ENCODE results near the gene AHDC1.

The AHDC1 gene

DNA sequence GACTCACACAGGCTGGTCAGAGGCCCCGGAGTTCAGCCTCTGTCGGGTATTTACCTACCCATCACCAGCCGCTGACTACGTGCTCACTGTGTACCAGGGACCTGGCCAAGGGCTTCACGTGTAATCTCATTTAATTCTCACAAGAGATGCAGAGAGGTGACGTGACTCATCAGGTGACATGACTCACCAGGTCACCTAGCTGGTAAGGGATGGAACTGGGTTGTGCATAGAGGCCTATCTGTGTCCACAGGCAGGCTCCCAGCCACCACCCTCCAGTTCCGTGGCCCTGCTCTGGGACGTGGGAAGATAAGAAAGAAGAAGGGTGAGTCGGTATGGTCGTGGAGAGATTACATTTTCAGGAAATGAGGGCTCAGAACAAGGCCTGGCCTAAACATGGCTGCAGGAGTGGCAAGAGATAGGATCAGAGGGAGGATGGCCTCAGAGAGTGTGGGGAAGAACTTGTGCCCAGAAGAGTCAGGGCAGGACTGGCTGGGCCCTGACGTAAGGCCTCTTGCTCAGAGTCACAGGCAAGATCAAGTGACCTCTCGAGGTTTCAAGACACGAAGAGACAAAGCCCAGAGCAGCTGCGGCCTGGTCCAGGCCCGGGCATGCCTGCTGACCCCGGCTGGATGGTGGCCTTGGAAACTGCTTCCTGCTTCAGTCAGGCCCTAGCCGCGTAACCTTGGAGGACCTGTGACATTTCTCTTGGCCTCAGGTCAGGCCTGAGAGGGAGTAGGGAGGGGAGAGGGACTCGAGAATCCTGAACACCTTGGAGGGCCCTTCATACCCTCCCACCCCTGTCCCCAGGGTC is 61.3 kb downstream of the AHDC1 start (continued):
- TF ChIP-seq ZNF280D (tag by site-specific recombination; IDR thresholded peaks at IDR 0.05) (no peak), GLI2 (tag by site-specific recombination; IDR thresholded peaks at IDR 0.05; ENCODE audit: borderline replicate concordance, low read depth) (no peak), SCRT2 (tag by site-specific recombination; IDR thresholded peaks at IDR 0.05) (peak; percentile 46), ZNF292 (tag by site-specific recombination; IDR thresholded peaks at IDR 0.05; ENCODE audit: borderline replicate concordance, low read depth) (no peak), ZNF610 (tag by site-specific recombination; IDR thresholded peaks at IDR 0.05; ENCODE audit: borderline replicate concordance) (no peak), REST (tag by site-specific recombination; IDR thresholded peaks at IDR 0.05) (no peak), ZNF350 (tag by site-specific recombination; IDR thresholded peaks at IDR 0.05) (no peak), ZBTB17 (tag by site-specific recombination; IDR thresholded peaks at IDR 0.05) (0 out of 2 replicates have a peak, but pooled peaks have one; percentile 15), GLIS1 (tag by site-specific recombination; IDR thresholded peaks at IDR 0.05) (no peak), ZNF248 (tag by site-specific recombination; IDR thresholded peaks at IDR 0.05) (no peak), ZNF704 (tag by site-specific recombination; IDR thresholded peaks at IDR 0.05) (no peak), KLF9 (tag by site-specific recombination; IDR thresholded peaks at IDR 0.05; ENCODE audit: low read depth) (no peak), ZNF549 (tag by site-specific recombination; IDR thresholded peaks at IDR 0.05) (no peak), SP2 (tag by site-specific recombination; IDR thresholded peaks at IDR 0.05) (no peak), ZNF133 (tag by site-specific recombination; IDR thresholded peaks at IDR 0.05) (no peak), KLF17 (tag by site-specific recombination; IDR thresholded peaks at IDR 0.05) (peak; percentile 98), ZNF324 (tag by site-specific recombination; IDR thresholded peaks at IDR 0.05) (no peak), ZNF707 (tag by site-specific recombination; IDR thresholded peaks at IDR 0.05) (no peak), ZNF112 (tag by site-specific recombination; IDR thresholded peaks at IDR 0.05) (no peak), ZXDB (tag by site-specific recombination; IDR thresholded peaks at IDR 0.05) (no peak), MZF1 (tag by site-specific recombination; IDR thresholded peaks at IDR 0.05; ENCODE audit: borderline replicate concordance) (no peak)
- TF ChIP-seq, protein P1, sequence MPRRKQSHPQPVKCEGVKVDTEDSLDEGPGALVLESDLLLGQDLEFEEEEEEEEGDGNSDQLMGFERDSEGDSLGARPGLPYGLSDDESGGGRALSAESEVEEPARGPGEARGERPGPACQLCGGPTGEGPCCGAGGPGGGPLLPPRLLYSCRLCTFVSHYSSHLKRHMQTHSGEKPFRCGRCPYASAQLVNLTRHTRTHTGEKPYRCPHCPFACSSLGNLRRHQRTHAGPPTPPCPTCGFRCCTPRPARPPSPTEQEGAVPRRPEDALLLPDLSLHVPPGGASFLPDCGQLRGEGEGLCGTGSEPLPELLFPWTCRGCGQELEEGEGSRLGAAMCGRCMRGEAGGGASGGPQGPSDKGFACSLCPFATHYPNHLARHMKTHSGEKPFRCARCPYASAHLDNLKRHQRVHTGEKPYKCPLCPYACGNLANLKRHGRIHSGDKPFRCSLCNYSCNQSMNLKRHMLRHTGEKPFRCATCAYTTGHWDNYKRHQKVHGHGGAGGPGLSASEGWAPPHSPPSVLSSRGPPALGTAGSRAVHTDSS (tag by site-specific recombination; IDR thresholded peaks at IDR 0.05): no peak
- TF ChIP-seq, protein P2, sequence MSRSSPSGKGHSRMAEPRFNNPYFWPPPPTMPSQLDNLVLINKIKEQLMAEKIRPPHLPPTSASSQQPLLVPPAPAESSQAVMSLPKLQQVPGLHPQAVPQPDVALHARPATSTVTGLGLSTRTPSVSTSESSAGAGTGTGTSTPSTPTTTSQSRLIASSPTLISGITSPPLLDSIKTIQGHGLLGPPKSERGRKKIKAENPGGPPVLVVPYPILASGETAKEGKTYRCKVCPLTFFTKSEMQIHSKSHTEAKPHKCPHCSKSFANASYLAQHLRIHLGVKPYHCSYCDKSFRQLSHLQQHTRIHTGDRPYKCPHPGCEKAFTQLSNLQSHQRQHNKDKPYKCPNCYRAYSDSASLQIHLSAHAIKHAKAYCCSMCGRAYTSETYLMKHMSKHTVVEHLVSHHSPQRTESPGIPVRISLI (tag by site-specific recombination; IDR thresholded peaks at IDR 0.05): no peak
- TF ChIP-seq, protein P3, sequence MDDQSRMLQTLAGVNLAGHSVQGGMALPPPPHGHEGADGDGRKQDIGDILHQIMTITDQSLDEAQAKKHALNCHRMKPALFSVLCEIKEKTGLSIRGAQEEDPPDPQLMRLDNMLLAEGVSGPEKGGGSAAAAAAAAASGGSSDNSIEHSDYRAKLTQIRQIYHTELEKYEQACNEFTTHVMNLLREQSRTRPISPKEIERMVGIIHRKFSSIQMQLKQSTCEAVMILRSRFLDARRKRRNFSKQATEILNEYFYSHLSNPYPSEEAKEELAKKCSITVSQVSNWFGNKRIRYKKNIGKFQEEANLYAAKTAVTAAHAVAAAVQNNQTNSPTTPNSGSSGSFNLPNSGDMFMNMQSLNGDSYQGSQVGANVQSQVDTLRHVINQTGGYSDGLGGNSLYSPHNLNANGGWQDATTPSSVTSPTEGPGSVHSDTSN (CRISPR knock-in tag; IDR thresholded peaks at IDR 0.05): no peak
- TF ChIP-seq, protein P4, sequence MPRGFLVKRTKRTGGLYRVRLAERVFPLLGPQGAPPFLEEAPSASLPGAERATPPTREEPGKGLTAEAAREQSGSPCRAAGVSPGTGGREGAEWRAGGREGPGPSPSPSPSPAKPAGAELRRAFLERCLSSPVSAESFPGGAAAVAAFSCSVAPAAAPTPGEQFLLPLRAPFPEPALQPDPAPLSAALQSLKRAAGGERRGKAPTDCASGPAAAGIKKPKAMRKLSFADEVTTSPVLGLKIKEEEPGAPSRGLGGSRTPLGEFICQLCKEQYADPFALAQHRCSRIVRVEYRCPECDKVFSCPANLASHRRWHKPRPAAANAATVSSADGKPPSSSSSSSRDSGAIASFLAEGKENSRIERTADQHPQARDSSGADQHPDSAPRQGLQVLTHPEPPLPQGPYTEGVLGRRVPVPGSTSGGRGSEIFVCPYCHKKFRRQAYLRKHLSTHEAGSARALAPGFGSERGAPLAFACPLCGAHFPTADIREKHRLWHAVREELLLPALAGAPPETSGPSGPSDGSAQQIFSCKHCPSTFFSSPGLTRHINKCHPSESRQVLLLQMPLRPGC (tag by site-specific recombination; IDR thresholded peaks at IDR 0.05): peak; percentile 40; the same call in 1 of the 2 replicates
